Neural progenitor cell (in vitro differentiated cells): ENCODE results near the gene COLEC12.

Experiments used
- CTCF ChIP-seq: fragments of 200-600 bp; sonication (generic); IDR thresholded peaks from 2 replicates; pipeline ENCODE4 v1.5.1; 2017; ENCODE audit warnings: antibody characterized with exemption, mild to moderate bottlenecking
- EZH2 ChIP-seq: fragments of 200-600 bp; sonication (generic); IDR thresholded peaks from 2 replicates; pipeline ENCODE4 v1.6.1; 2017; ENCODE audit warnings: antibody characterized with exemption, mild to moderate bottlenecking, moderate library complexity
- EZH2phosphoT487 ChIP-seq: fragments of 200-600 bp; sonication (generic); IDR thresholded peaks from 2 replicates; pipeline ENCODE4 v1.6.1; 2017; ENCODE audit warnings: antibody characterized with exemption

- no peak for TF ChIP-seq CTCF
- no peak for TF ChIP-seq EZH2
- TF ChIP-seq EZH2phosphoT487 = no peak
Observed at GRCh38 chr18:398935-399630, 101.4 kb downstream of the COLEC12 start.
